Cardiac muscle cell (in vitro differentiated cells and primary cell): ENCODE results near the gene UHRF1. TPM values are rescaled to one million over a fixed set of nuclear protein-coding genes. Genes with fewer than 3 reads are reported as not detected.
"Not testable (repeated sequence)": the region's sequence is repeated elsewhere in the genome, so short reads cannot be mapped to it uniquely, and the experiment has no call there.

ENCODE experiments used
- DNase-seq, 2 donors: peaks; one replicate each; pipeline versions ENCODE4 v3.0.0 to v3.0.0-alpha.2; 2010 to 2017; ENCODE audit warnings: low read depth in 1 of 2, low spot score in 1 of 2
- H3K27ac ChIP-seq: fragments of 200-600 bp; sonication (generic); 2 replicates; pipeline ENCODE4 v1.5.1; 2016
- H3K27me3 ChIP-seq: fragments of 200-600 bp; sonication (generic); 2 replicates; pipeline ENCODE4 v1.6.0; 2016; ENCODE audit warnings: control low read depth
- H3K36me3 ChIP-seq: fragments of 200-600 bp; sonication (generic); 2 replicates; pipeline ENCODE4 v1.5.1; 2016; ENCODE audit warnings: control low read depth
- H3K4me1 ChIP-seq: fragments of 200-600 bp; sonication (generic); 2 replicates; pipeline ENCODE4 v1.8.1; 2017; ENCODE audit warnings: low read depth, mild to moderate bottlenecking, mixed run types
- H3K4me3 ChIP-seq: fragments of 200-600 bp; sonication (generic); 2 replicates; pipeline ENCODE4 v1.5.1; 2016; ENCODE audit warnings: mild to moderate bottlenecking
- H3K9me3 ChIP-seq: fragments of 200-600 bp; sonication (generic); 2 replicates; pipeline ENCODE4 v1.5.1; 2017; ENCODE audit warnings: low read depth, mild to moderate bottlenecking, control low read depth
- CTCF ChIP-seq: IDR thresholded peaks from 2 replicates; pipeline ENCODE4 v1.5.1; 2012; ENCODE audit warnings: low read depth, mild to moderate bottlenecking, low read length
- polyA plus RNA-seq: library from polyadenylated mRNA; unstranded; fragments of >200 nt; fragmentation: Nextera tagmentation; extraction: Ambion mirVana; gene quantifications from 2 replicates; pipeline ENCODE4 v1.2.1, GENCODE V29; 2016
- total RNA-seq: library from RNA; depleted of rRNA; stranded (reverse); fragments of >200 nt; gene quantifications from 2 replicates; pipeline ENCODE4 v1.2.3, GENCODE V29; 2016

Gene UHRF1
- total and polyA plus RNA-seq, 2 experiments from 2014 or later = 10.9 to 17.5 TPM

GRCh38 chr19:4974880-4975469 lies 65.7 kb downstream of the UHRF1 start:
- H3K27ac ChIP-seq = peak overlapping the region; percentile 8
- TF ChIP-seq CTCF = no peak
- no peak for DNase-seq
- no peaks in the 10 kb centered on the region for H3K27me3 ChIP-seq
- H3K4me3 ChIP-seq = no peak overlapping the region
- H3K4me1 ChIP-seq = peaks cover 23% of the 10 kb centered on the region
- no peaks in the 10 kb centered on the region for H3K36me3 ChIP-seq
- no peaks in the 10 kb centered on the region for H3K9me3 ChIP-seq

- H3K4me1 ChIP-seq = peaks cover 23% of the 10 kb centered on the region
- not testable (repeated sequence) for H3K9me3 ChIP-seq, DNase-seq, H3K36me3 ChIP-seq, H3K27me3 ChIP-seq, H3K4me3 ChIP-seq, H3K27ac ChIP-seq
Measured at GRCh38 chr19:4975601-4976000, 66.3 kb downstream of the UHRF1 start.

GRCh38 chr19:4976401-4977298 lies 67.3 kb downstream of the UHRF1 start:
- DNase-seq = peak in 1 of 2 donors; percentile 99
- peaks cover 23% of the 10 kb centered on the region for H3K4me1 ChIP-seq
- H3K9me3 ChIP-seq = no peaks in the 10 kb centered on the region
- no peaks in the 10 kb centered on the region for H3K27me3 ChIP-seq
- no peaks in the 10 kb centered on the region for H3K36me3 ChIP-seq
- no peak overlapping the region for H3K4me3 ChIP-seq
- TF ChIP-seq CTCF = peak; percentile 78
- H3K27ac ChIP-seq = peak overlapping the region; percentile 76

GRCh38 chr19:4977299-4978174 lies 68.2 kb downstream of the UHRF1 start:
- DNase-seq = peak; percentile 47 to 92
- Histone ChIP-seq H3K4me3 (no peak overlapping the region), H3K27me3 (no peaks in the 10 kb centered on the region), H3K9me3 (no peaks in the 10 kb centered on the region), H3K27ac (peak overlapping the region; percentile 76), H3K4me1 (peaks cover 23% of the 10 kb centered on the region), H3K36me3 (no peaks in the 10 kb centered on the region)
- no peak for TF ChIP-seq CTCF

GRCh38 chr19:4979211-4979807 lies 70.0 kb downstream of the UHRF1 start:
- no peaks in the 10 kb centered on the region for H3K27me3 ChIP-seq
- peaks cover 31% of the 10 kb centered on the region for H3K4me1 ChIP-seq
- no peaks in the 10 kb centered on the region for H3K9me3 ChIP-seq
- no peak for DNase-seq
- H3K4me3 ChIP-seq = no peak overlapping the region
- no peak for TF ChIP-seq CTCF
- H3K27ac ChIP-seq = peak overlapping the region; percentile 60
- H3K36me3 ChIP-seq = no peaks in the 10 kb centered on the region
